Effector CD8-positive, alpha-beta T cell (primary cell): ENCODE measurements around the gene APH1B.
"Not testable (repeated sequence)": the region's sequence is repeated elsewhere in the genome, so short reads cannot be mapped to it uniquely, and the experiment has no call there.

Experiments used
- DNase-seq: peaks from one replicate; lab custom pipeline; 2025; lab: John Stamatoyannopoulos, UW
- total RNA-seq, 4 experiments: gene quantifications; one replicate each; lab custom pipeline; 2026; lab: John Stamatoyannopoulos, UW

Gene APH1B
- total RNA-seq: 9.7 to 31.9 (median 18.7) reads per million in 4 experiments

DNA sequence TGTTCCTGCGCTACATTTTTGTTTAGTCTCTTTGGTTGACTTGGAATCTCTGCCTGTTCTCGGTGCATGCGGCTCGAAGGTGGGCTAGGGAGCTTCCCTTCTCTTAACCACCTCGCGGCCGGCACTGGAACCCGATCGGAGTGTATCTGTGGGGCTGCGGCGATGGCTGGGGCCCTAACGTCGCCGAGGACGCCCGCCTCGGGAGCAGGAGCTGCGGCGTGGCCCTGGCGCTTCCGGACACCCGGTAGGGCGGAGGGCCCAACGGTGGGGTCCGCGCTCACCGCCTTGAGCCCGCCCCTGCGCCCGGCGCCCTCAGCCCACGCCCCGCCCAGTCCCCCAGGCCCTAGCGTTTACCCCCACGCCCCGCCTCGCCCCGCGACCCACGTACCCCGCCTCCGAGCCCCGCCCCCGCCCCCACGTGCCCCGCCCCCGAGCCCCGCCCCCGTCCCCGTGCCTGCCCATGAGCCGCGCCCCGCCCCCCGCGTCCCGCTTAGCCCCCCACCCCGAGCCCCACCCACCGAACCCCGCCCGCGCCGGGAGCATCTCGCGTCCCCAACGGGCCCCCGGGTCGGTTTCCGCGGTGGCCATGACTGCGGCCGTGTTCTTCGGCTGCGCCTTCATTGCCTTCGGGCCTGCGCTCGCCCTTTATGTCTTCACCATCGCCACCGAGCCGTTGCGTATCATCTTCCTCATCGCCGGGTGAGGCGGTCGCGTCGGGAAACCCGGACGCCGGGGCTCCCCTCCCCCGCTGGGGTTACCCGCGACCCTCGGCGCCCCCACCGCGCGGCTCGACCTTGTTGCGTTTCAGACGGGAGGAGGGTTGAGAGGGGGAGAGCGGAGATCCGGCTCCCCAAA lies at the start of gene APH1B:
APH1B (plus strand) TSS at position 568 of the 855 bp plus-strand sequence; CDS start at position 587, 19 bp downstream.
- DNase-seq: peak; percentile 80

- DNase-seq: no peak
Observed at GRCh38 chr15:63227689-63228088, 49.7 kb upstream of the APH1B start.

DNA sequence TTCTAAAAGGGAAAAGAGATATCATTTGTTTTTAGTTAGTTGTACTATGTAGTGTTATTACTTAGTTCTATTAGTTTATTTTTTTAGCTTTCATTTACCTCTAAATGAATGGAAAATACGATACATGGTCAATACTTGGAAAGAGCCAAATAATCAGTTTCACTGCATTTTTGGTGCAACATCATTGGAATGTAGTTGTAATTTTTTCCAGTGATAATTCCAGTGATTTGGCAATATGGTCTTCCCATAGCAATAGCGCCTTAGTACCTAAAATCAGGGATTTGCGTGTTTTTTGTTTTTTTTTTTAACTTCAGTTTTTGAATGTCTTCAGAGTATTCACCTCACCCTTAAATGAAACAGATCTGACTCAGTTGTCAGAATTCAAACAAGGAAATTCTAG lies 46.2 kb upstream of the APH1B start:
- no peak for DNase-seq

DNA sequence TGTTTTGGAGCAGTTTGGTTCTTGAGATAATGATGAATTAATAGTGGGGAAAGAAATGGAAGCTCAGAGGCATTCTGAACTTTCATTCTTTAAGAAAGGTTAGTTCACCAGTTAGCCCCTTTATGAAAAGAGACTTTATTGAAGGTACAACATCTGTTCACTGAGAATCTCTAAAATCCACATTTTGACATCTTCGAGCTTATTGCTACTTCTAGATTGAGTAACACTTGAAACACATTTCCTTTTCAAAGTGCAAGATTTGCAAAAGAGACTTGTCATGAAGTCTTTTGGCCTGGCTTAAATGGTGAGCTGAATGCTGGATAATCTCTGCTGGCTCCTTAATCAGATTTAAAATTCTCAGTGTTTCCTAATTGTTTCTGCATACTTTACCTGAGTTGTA lies 45.7 kb upstream of the APH1B start:
- no peak for DNase-seq

- DNase-seq: no peak
Observed at GRCh38 chr15:63232405-63232804, 45.0 kb upstream of the APH1B start.

DNA sequence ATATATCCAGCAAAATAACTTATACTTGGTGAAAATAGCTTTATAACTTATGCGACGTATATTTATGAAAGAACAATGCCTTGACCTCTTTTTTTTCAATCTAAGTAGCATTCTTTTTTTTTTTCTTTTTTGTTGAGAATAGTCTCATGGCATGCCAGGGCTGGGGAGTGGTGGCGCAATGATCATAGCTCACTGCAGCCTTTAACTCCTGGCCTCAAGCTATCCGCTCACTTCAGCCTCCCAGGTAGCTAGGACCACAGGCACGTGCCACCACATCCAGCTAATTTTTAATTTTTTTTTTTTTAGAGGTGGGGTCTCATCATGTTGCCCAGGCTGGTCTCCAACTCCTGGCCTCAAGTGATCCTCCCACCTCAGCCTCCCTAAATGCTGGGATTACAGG lies 44.5 kb upstream of the APH1B start:
- no peak for DNase-seq

DNA sequence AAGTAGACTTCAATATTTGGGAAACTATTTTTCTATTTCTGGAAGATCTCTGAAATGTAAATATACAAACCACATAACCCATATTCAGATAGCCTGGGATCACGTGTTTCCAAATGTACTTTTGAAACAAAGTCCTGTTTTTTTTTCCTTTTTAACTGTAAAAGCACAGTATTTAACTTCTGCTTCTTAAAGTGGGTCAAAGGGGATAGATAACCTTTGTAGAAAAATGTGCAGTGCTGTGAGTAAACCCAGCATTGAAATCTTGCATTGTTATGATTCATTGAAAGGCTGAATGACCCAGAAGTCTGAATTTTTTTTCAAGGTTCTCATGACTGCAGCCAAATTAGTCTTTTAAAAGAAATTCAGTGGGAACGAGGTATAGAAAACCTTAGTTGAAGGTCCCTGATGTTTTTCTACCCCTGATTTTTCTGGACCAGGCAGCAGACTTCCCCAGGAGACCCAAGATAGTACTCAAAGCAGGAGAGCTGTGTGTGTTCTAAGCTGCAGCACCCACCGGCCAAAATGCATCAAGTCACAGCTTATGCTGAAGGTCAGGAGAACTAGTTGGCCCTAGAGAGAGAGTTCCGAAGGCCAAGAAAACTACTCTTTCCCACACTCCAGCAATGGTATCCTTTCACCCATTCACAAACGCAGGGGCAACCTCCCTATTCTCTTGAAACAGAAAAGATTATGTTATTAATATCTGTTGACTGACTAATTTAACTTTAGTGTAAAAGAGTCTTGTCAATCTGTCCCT lies 43.6 kb upstream of the APH1B start:
- DNase-seq: no peak

DNA sequence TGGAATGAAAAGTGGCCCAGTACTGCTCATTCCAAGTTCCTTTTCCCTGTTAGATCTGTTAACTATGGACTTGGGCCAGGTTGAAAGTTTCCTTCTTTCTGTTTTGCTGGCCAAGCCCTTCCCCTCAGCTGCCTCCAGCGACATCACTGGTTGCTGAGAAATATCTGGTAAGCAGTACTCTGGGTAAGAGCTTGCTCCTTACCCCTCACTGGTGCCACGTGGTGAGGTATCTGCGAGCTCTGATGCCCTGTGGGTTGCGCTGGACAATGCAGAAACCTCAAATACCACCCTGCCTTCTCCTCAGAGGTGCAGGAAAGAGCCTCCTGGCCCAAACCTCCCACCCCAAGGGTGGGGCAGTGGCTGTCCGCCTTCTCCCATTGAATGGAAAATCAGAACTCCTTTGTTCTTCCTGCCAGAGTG lies 42.9 kb upstream of the APH1B start:
- DNase-seq: no peak

DNA sequence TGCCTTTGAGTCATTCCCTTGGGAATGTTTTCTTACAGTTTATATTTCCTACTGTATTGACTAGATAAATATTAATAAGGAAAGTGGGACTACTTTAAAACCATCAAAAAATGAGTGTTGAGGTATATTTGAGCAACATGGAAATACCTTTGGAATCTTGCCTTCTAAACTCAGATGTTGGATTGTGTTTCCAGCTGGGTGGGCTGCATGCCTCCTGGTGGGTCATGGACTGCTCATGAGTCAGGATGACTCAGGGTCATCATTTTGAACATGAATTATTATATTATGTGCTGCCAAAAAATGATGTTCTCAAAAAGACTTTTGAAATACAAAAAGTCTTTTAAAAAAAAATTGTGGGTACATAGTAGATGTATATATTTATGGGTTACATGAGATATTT lies 41.1 kb upstream of the APH1B start:
- no peak for DNase-seq

GRCh38 chr15:63237086-63237485 lies 40.3 kb upstream of the APH1B start:
- DNase-seq: not testable (repeated sequence)

GRCh38 chr15:63238171-63238570 lies 39.2 kb upstream of the APH1B start:
- DNase-seq: no peak

DNA sequence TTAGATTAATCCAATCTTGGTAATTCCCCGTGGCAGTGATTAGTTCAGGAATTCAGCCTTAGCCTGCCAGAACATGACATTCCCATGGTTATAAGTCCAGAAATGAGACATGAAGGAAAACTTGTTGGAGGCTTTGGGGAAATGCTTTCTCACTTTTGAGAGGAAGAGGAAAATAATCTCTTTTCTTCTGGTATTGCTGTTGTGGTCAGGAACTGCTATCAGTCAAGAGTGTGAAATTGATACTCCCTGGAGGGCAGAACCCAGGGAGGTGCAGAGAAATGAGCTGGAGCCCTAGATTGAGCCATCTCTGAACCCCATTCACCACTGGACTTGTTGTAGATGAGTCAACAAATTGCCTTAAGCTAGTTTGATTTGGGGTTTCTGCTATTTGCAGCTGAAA lies 38.6 kb upstream of the APH1B start:
- DNase-seq: no peak

DNA sequence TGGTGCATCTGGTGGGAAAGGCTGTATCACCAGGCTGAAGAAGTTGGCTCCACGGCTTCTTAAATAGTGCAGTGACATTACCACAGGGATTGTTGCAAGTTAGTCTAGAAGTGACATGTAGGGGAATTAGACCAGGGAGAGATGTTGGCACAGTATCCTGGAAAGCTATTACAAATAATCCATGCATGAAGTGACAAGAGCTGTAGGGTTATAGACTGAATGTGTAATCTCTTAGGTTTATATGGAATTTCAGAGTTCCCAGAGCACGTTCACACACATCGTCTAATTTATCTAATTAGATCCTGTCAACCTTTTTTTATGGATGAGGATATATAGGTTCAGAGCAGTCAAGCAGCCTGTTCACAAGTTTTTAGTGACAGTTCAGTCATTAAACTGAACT lies 37.3 kb upstream of the APH1B start:
- no peak for DNase-seq

- no peak for DNase-seq
Observed at GRCh38 chr15:63241316-63241715, 36.1 kb upstream of the APH1B start.

DNA sequence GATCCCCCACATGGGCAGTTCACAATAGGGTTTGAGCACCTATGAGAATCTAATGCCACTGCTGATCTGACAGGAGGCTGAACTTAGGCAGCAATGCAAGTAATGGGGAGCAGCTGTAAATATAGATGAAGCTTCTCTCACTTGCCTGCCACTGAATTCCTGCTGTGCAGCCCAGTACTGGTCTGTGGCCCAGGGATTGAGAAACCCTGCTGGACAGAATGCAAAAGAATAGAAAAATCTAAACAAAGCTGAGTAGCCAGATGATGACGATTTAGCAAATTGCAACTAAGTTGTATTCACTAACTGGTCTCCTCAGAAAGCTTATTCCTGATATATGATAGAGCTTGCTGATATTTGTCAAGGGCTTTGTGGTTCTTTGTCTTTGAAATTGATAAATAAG lies 34.3 kb upstream of the APH1B start:
- DNase-seq: no peak

- DNase-seq: no peak
Observed at GRCh38 chr15:63243776-63244175, 33.6 kb upstream of the APH1B start.

DNA sequence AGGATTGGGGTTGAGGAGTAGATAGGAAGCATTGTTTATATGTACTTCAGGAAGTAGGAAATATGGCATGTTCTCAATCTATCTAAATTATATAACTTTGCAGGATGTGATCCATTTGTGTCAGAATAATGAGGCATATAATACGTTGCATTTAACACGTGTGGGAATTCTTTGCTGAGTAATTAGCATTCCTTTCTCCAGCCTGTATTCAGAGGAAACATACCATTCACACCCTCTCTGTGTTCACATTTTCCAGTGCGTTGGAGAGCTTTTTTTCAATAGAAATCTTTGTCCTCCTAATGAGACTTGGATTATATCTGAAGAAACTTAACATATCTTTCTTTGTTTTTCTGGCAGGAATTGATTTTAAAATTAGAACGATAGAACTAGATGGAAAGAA lies 33.0 kb upstream of the APH1B start:
- DNase-seq: no peak

DNA sequence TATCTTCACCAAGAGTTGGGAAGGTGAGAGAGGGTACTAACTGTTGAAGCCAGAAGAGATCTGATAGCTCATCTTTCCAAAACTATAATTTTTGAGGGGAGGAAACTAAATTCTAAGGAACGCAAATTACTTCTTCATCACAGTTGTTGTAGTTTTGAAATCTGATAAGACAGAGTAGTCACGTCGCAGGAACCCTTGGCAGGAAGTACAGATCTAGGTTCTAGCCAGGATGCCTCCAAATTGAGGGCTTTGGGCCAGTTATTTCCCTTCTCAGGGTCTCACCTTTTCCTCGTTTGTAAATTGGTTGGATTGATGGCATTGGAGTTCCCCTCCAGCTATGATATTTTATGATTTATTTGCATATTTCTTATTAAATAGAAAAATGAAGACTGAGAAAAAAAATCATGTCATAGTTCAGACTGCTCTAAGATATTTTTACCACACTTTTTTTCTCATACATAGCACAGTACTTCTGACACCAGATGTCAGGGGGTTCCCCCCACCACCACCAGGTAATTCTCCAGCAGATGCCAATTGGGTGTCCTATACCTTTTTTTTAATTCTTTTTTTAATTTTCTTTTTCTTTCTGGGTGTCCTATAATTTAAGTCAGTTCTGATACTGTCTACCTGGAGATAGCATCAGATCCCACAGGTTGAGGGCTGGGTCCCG lies 32.3 kb upstream of the APH1B start:
- no peak for DNase-seq

DNA sequence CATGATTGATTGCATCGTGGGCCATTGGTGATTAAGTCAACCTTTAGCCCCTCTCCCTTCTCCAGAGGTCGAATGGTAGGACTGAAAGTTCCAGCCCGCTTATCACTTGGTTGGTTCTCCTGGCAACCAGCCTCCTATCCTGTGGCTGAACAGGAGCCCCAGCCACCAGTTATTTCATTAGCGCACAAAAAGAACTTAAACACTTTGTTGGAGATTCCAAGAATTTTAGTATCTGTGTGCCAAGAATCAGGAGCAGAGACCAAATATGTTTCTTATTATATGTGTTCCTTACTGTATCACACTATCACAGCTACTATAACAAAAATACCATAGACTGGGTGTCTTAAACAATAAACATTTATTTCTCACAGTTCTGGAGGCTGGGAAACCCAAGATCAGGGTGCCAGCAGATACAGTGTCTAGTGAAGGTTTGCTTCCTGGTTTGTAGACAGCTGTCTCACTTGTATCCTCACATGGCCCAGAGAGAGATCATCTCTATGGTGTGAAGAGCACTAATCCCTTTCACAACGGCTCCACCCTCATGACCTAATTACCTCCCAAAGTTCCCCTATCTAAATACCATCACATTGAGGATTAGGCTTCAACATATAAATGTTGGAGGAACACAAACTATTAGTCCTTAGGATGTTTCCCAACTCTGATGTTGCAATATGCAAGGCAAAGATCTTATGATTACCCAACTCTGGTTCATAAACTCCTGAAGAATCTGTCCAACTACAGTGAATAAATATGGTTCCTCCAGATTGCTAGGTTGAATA lies 30.5 kb upstream of the APH1B start:
- DNase-seq: no peak

- no peak for DNase-seq
Observed at GRCh38 chr15:63250312-63250965, 27.0 kb upstream of the APH1B start.

DNA sequence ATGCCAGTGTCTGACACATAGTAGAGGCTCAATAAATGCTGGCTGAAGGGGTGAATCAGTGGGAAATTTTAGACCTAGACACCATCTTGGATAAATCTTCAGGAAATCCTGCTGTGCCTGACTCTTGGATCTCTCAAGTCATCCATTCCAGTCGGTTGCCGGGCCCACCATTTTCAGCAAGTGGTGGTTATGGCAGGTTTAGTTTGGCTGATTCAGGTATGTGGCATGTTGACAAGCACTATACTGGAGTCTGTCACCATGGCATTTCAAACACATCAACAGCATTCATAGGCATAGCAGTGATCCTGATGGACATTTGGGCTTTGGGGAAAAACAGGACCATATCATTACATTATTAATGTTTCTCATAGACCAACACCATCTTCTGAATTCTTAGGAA lies 25.7 kb upstream of the APH1B start:
- no peak for DNase-seq
